COR-L47 (cell line): Measurements from ENCODE around the gene APBB1.

Experiments
- DNase-seq: peaks from one replicate; lab custom pipeline; 2025; lab: John Stamatoyannopoulos, UW

APBB1 gene

GRCh38 chr11:6391537-6392134, 27.3 kb downstream of the APBB1 start:
- peak; percentile 72 for DNase-seq

DNA sequence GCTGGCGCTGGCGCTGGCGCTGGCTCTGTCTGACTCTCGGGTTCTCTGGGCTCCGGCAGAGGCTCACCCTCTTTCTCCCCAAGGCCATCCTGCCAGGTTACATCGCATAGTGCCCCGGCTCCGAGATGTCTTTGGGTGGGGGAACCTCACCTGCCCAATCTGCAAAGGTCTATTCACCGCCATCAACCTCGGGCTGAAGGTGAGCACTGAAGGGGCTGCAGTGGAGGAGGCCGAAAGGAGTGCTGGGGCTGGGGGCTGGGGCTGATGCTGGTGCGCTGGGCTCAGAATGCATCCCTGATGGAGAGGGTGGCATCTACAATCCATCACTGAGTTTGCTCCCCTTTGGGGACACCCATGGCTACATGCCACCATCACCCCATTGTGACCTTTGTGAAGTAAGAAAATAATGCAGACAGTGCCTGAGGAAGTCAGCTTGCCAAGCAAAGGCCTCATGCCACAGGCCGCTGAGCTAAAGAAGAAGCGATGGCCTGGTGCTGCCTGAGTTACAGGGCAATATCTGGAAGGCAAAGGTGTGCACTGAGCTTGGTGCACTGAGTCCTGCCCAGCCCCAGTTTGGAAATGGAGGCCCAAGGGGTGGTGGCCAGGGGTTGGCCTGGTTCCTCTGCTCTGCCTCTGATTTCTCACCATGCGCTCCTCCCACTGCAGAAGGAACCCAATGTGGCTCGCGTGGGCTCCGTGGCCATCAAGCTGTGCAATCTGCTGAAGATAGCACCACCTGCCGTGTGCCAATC, 28.0 kb downstream of the APBB1 start:
- no peak for DNase-seq

- DNase-seq, result peak; percentile 80
Measured at GRCh38 chr11:6389905-6390717, 28.8 kb downstream of the APBB1 start, which contains the start of gene SMPD1. TSS of gene SMPD1 (plus strand) at chr11:6390474. CDS start at chr11:6390599, 125 bp downstream.

GRCh38 chr11:6388748-6389147, 30.1 kb downstream of the APBB1 start:
- no peak for DNase-seq

GRCh38 chr11:6387811-6388599, 30.9 kb downstream of the APBB1 start:
- no peak for DNase-seq

DNA sequence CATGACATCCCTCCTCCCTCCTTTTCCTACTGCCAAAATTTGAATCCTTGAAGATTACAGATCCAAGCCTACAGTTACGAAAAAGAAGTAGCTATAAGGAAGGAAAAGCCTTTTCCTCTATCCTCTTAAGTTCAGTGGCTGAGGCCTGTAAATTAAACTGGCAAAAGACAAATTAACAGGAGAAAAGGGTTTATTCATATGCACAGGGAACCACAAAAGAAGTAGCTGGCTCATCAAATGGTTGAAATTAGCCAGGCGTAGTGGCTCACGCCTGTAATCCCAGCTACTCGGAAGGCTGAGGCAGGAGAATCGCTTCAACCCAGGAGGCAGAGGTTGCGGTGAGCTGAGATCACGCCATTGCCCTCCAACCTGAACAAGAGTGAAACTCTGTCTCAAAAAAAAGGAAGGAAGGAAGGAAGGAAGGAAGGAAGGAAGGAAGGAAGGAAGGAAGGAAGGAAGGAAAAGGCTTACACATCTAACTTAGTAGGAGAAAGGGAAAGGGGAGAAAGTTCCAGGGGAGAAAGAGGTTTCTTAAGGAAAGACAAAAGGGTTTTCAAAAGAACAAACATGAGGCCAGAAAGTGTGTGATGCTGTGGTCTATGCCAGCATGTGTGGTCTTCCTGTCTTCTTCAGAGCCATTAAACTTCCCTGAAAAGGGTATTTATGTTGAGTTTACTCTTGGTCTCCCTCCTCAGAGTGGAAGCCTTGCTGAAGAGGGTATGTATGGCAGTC, 33.7 kb downstream of the APBB1 start:
- no peak for DNase-seq

DNA sequence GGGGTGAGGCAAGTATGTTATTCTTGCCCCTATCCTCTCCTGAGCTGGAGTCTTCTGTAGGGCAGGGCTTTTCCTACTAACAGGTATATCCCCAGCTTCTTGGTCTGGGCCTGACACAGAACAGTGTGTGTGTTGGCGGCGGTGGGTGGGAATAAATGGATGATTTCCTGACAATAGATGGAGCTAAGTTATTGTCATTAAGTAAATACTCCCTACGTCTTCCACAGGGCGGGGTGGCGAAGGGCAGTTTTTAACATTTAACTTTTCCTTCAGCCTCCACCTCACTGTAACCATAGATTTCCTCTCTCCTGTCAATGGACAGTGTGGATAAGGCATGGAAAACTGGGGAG, 40.3 kb downstream of the APBB1 start:
- DNase-seq, result no peak

GRCh38 chr11:6377902-6378639, 40.8 kb downstream of the APBB1 start:
- peak; percentile 31 for DNase-seq

DNA sequence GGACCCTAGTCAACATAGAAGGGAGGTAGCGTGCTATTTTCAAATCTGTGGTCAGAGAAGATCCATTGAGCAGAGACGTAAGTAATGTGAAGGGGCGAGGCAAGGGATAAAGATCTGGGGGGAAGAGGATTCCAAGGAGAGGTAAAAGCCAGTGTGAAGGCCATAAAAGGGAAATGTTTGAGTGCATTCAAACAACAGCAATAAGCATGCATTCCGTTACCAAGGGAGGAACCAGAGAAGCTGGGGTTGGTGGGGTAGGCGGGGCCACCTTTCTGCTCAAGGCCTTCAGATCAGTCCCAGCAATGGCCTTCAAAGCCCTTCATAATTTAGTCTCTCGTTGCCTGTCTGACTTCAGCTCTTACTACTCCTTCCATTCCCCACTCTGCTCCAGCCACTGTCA, 47.1 kb downstream of the APBB1 start:
- no peak for DNase-seq

DNA sequence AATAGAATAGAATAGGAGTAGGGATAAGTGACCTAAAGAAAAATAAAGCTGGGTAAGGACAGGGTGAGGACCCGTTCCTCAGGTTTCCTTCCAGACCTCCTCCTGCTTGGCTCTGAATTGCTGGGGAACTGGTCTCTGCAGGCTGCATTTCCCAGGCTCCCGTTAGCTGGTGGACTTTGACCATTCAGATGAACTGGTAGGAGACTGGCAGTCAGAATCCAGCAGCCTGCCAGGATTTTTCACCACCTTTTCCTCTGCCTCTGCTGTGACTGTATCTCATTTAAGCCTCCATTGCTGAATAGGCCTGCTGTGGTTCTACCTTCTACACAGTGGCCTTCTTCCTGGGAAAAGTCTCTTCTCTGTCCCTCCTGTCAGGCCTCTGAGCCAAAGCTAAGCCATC, 53.2 kb downstream of the APBB1 start:
- no peak for DNase-seq

DNA sequence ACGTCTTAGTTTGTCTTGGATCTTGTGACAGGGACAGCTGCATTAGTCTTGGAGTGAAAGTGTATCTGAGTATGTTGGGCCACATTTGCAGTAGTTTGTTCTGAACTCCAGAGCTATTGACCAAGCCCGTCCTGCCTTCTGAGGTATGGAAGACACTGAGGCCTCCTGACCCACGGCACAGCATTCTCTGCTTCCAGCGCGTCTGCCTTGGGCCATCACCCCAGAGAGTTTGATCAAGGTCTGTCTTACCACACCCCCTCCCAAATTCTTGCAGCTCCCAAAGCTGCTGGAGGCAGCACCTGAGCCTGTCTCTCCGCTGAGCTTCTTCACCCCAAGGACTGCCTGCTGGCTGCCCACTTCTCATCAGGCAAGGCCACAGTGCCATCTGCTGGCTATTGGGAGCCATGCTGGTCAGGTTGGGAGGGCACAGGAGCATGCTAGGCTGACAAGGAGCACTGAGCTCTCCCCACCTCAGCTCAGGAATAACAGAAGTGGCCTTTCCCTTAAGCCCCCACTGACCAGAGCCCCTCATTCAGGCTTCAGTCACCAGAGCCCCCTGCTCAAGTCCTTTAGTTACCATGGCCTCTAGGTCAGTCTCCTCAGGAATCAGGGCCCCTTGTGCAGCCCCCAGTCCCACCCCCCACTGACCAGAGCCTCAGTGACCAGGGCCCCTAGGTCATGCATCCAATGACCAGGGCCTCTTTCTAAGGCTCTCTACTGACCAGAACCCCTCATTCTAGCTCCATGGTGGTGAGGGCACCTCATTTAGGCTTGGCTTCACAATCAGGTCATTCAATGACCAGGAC, 55.8 kb downstream of the APBB1 start:
- DNase-seq, result peak; percentile 70

DNA sequence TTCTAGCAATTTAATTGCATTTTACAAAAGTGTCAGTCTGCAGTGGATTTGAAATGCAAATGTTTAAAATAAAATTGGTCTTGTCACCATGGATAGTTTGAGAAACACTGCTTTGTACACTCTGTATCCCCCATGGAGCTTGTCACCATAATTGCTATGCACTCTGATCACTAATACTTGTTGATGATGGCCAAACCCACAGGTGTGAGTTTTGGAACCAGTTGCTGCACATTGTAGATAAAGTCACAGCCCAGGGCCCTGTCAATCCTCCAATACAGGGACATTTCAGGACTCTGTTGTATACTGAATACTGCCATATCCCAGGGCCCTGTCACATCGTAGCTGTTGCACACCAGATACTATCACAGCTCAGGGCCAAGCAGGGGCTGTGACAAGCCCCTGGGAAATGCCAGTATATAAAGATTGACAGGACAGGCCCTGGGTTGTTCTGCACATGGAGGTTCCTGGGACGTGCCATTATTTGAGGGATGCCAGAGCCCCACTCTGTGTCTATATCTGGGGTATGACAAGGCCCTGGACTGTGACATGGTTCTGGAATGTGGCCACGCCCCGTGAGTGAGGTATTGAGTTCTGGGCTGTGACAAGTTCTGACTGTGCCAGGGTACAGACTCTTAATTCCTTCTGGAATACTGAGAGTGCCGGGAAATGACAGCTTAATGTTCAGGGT, 56.6 kb downstream of the APBB1 start:
- DNase-seq, result no peak

DNA sequence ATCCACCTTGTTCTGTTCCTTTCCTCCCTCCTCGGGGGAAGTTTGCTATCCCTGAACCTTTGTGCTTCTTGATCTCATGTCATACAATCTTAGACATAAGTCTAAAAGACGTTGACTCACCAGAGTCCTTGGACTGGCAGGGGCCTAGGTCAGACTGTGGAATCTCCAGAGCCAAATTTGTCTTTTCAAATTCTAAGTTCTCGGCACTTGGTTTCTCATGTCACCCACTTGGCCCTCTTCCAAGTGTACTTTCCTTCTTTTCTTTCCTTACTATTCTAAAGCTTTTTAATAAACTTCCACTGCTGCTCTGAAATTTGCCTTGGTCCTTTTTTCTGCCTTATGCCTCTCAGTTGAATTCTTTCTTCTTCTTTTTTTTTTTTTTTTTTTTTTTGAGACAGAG, 58.7 kb downstream of the APBB1 start:
- DNase-seq, result no peak

- DNase-seq, result no peak
Measured at GRCh38 chr11:6357222-6357621, 61.7 kb downstream of the APBB1 start.

DNA sequence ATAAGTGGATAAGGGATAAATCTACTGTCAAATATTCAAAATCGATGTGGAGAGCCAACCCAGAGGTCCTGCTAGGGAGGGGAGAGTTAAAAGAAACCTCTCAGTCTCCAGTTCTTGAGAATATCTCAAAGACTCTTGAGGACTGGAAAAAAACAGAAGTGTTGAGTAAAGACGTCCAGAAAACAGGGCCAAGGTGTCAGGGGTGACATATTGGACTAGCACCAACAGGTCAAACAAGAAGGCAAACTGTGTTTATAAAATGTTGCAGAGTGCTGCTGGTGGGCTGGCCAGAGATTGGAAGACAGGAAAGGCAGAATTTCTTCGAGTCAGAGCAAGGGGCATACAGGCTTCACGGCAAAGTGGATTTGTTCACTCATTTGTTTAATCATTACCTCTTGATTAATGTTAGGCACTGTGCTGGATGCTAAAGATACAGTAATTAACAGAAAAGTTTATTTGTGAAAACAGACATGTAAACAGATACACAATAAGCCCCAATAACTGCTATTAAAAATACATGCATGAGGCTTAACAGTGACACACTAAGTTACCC, 62.3 kb downstream of the APBB1 start:
- DNase-seq, result no peak

- no peak for DNase-seq
Measured at GRCh38 chr11:6354651-6355485, 64.0 kb downstream of the APBB1 start.

DNA sequence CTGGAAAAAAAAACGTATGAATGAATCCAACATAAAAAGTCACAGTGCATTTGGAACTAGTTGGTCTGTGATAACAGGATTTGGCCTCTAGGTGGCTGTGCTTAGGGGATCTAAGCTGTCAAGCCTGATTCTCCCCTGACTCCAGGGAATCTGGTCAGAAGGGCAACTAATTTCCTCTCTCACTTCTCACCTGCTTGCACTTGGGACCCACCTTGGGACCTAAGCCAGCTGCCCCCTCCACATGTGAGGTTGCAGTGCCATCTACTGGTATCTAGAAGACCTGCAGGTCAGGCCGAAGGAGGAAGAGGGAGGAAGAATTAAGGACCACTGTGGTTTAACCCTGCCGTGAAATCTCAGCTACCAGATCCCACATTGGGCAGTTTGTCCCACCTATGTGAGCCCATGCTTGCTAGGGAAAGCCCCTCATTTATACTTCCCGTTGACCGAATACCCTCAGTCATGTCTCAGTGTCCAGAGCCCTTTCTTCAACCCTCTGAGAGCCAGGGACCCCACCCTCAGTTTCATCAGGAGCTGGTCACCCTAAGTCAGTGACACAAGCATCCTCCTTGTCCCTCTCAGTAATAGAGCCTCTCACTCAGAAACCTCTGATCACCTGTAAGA, 65.4 kb downstream of the APBB1 start:
- peak; percentile 75 for DNase-seq
